Astrocyte (in vitro differentiated cells and primary cell): ENCODE results near the gene CDKAL1.

ENCODE experiments used
- CTCF ChIP-seq: IDR thresholded peaks from 2 replicates; pipeline ENCODE4 v1.5.1; 2011; ENCODE audit warnings: low read depth, mild to moderate bottlenecking, inconsistent platforms, low read length, moderate library complexity; ENCODE audit not compliant: insufficient read depth
- EZH2 ChIP-seq: IDR thresholded peaks from 2 replicates; pipeline ENCODE4 v1.6.1; 2012; ENCODE audit warnings: mild to moderate bottlenecking, low read length, inconsistent platforms; ENCODE audit not compliant: insufficient read depth

GRCh38 chr6:20741490-20741889 is 207.2 kb downstream of the CDKAL1 start:
- TF ChIP-seq CTCF (no peak), EZH2 (no peak)
